HCT116 (cell line): ENCODE measurements around the gene TUBD1.

Source experiments
- EGR1 ChIP-seq: IDR thresholded peaks from 2 replicates; pipeline ENCODE4 v1.6.1; 2012; ENCODE audit warnings: low read depth
- EZH2phosphoT487 ChIP-seq: fragments of 200-600 bp; IDR thresholded peaks from 2 replicates; pipeline ENCODE4 v1.6.1; 2018; ENCODE audit warnings: antibody characterized with exemption, borderline replicate concordance
- POLR2A ChIP-seq: IDR thresholded peaks from 2 replicates; pipeline ENCODE4 v1.7.0; 2011; ENCODE audit warnings: borderline replicate concordance; ENCODE audit not compliant: insufficient read depth, insufficient read length; ENCODE audit errors: extremely low read depth
- TF ChIP-seq, protein P1 (sequence below), 3 experiments: fragments of 200-600 bp in 1 of 3; sonication (generic) in 1 of 3; IDR thresholded peaks in 2 of 3; conservative IDR thresholded peaks in 1 of 3; 2 replicates each; pipeline ENCODE4 v1.5.1; 2012 to 2017; ENCODE audit warnings: low read depth in 2 of 3, low read length in 2 of 3, antibody characterized with exemption in 1 of 3, borderline replicate concordance in 1 of 3, control low read depth in 1 of 3, mild to moderate bottlenecking in 1 of 3, mixed read lengths in 1 of 3, mixed run types in 1 of 3, moderate library complexity in 1 of 3; ENCODE audit not compliant: insufficient read depth in 1 of 3

GRCh38 chr17:59826706-59827453 lies 65.9 kb downstream of the TUBD1 start:
- no peak for TF ChIP-seq EGR1
- TF ChIP-seq POLR2A, result no peak
- TF ChIP-seq, protein P1, sequence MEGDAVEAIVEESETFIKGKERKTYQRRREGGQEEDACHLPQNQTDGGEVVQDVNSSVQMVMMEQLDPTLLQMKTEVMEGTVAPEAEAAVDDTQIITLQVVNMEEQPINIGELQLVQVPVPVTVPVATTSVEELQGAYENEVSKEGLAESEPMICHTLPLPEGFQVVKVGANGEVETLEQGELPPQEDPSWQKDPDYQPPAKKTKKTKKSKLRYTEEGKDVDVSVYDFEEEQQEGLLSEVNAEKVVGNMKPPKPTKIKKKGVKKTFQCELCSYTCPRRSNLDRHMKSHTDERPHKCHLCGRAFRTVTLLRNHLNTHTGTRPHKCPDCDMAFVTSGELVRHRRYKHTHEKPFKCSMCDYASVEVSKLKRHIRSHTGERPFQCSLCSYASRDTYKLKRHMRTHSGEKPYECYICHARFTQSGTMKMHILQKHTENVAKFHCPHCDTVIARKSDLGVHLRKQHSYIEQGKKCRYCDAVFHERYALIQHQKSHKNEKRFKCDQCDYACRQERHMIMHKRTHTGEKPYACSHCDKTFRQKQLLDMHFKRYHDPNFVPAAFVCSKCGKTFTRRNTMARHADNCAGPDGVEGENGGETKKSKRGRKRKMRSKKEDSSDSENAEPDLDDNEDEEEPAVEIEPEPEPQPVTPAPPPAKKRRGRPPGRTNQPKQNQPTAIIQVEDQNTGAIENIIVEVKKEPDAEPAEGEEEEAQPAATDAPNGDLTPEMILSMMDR (IDR thresholded peaks at IDR 0.05 in 2 of 3, conservative IDR thresholded peaks at IDR 0.05 in 1 of 3; ENCODE audit: borderline replicate concordance in 1 of 3, insufficient read depth in 1 of 3, low read depth in 2 of 3, low read length in 2 of 3), result no peak
- TF ChIP-seq EZH2phosphoT487, result no peak
